Esophagus muscularis mucosa (tissue), 4 donors: ENCODE results near the gene PTPRN2. TPM values are rescaled to one million over a fixed set of nuclear protein-coding genes. Genes with fewer than 3 reads are reported as not detected.

ENCODE experiments used
- DNase-seq: peaks from one replicate; pipeline ENCODE4 v3.0.0-alpha.2; 2017; ENCODE audit errors: extremely low spot score
- H3K27ac ChIP-seq, 4 donors: fragments of 200-600 bp; sonication (generic); replicated peaks in 1 of 4; 1 replicate in 3 of 4; 2 replicates in 1 of 4; pipeline ENCODE4 v1.5.1; 2016 to 2019; ENCODE audit warnings: mild to moderate bottlenecking in 1 of 4
- H3K27me3 ChIP-seq, 4 donors: fragments of 200-600 bp; sonication (generic); one replicate each; pipeline versions ENCODE4 v1.5.1 to v1.6.0; 2016 to 2019
- H3K36me3 ChIP-seq, 4 donors: fragments of 200-600 bp; sonication (generic); one replicate each; pipeline ENCODE4 v1.5.1; 2016 to 2019
- H3K4me1 ChIP-seq, 4 donors: fragments of 200-600 bp; sonication (generic); one replicate each; pipeline ENCODE4 v1.5.1; 2016 to 2019
- H3K4me3 ChIP-seq, 4 donors: fragments of 200-600 bp; sonication (generic); 1 replicate in 2 of 4; 2 replicates in 2 of 4; pipeline ENCODE4 v1.5.1; 2016 to 2019; ENCODE audit warnings: mild to moderate bottlenecking in 4 of 4, moderate library complexity in 1 of 4
- H3K9me3 ChIP-seq, 4 donors: fragments of 200-600 bp; sonication (generic); 1 replicate in 3 of 4; 2 replicates in 1 of 4; pipeline ENCODE4 v1.5.1; 2016 to 2019
- EP300 ChIP-seq: sonication (generic); formaldehyde crosslinking; IDR thresholded peaks from one replicate; pipeline ENCODE4 v1.6.1; 2017; ENCODE audit warnings: antibody characterized with exemption
- POLR2A ChIP-seq: fragments of 450-650 bp; IDR thresholded peaks from one replicate; pipeline ENCODE4 v1.6.1; 2017; ENCODE audit warnings: antibody characterized with exemption, moderate library complexity, mild to moderate bottlenecking, low read depth
- POLR2AphosphoS5 ChIP-seq, 2 donors: sonication (generic); formaldehyde crosslinking; IDR thresholded peaks; one replicate each; pipeline ENCODE4 v1.6.1; 2017; ENCODE audit warnings: antibody characterized with exemption in 2 of 2
- WGBS: methylation state at CpG from one replicate; pipeline ENCODE4 v1.1.5; 2018; 5-methylcytosine and 5-hydroxymethylcytosine counted together
- intact Hi-C: fragments of 100-400 bp; cut with DNase I; formaldehyde crosslinking; loops from one replicate; pipeline ENCODE4 v1.15.1; 2023
- total RNA-seq, 4 donors: library from RNA; depleted of rRNA; stranded (reverse); fragments of >200 nt; gene quantifications; one replicate each; pipeline versions ENCODE4 v1.1.0 to v1.2.1, GENCODE V29; 2016
- TF ChIP-seq, protein P1 (sequence below), 3 experiments: fragments of 200-600 bp in 2 of 3; fragments of 450-650 bp in 1 of 3; sonication (generic) in 2 of 3; IDR thresholded peaks; one replicate each; pipeline ENCODE4 v1.5.1; 2017 to 2019; ENCODE audit warnings: antibody characterized with exemption in 3 of 3, mild to moderate bottlenecking in 2 of 3, moderate library complexity in 1 of 3

Gene PTPRN2
- total RNA-seq, 4 donors from 2014 or later, result 2.1 to 3.1 (median 3.1) TPM

DNA sequence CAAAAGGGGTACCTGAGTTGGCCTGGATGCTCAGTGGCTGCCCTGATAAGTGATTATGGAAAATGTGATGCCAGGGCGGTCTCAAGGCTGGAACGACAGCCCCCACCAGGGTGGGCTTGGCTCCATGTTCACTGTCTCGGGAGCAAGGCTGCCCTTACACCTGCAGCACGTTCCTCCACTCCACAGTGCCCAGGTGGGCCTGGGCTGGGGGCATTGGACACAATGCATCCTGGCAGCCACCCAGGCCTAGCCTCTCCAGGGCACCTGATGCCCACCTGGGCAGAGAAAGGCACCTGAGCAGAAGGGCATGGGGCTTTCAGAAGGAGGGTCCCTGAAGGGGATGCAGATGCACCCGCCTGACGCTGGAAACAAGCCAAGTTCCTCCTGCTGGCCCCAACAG, 702.5 kb downstream of the PTPRN2 start:
- intact Hi-C loops, result loop anchor here (10.0 kb wide), 1 partner anchor 450 kb away; no protein-coding TSS in a partner anchor
- 78% methylated on average over 6 of the region's 6 CpGs for WGBS
- H3K9me3 ChIP-seq, result no peaks in the 10 kb centered on the region
- no peaks in the 10 kb centered on the region for H3K4me1 ChIP-seq
- no peak overlapping the region for H3K4me3 ChIP-seq
- TF ChIP-seq POLR2AphosphoS5 (IDR thresholded peaks at IDR 0.05) (no peak), POLR2A (no peak), EP300 (no peak)
- TF ChIP-seq, protein P1, sequence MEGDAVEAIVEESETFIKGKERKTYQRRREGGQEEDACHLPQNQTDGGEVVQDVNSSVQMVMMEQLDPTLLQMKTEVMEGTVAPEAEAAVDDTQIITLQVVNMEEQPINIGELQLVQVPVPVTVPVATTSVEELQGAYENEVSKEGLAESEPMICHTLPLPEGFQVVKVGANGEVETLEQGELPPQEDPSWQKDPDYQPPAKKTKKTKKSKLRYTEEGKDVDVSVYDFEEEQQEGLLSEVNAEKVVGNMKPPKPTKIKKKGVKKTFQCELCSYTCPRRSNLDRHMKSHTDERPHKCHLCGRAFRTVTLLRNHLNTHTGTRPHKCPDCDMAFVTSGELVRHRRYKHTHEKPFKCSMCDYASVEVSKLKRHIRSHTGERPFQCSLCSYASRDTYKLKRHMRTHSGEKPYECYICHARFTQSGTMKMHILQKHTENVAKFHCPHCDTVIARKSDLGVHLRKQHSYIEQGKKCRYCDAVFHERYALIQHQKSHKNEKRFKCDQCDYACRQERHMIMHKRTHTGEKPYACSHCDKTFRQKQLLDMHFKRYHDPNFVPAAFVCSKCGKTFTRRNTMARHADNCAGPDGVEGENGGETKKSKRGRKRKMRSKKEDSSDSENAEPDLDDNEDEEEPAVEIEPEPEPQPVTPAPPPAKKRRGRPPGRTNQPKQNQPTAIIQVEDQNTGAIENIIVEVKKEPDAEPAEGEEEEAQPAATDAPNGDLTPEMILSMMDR (IDR thresholded peaks at IDR 0.05), result no peak
- no peaks in the 10 kb centered on the region for H3K27me3 ChIP-seq
- DNase-seq, result no peak
- no peaks in the 10 kb centered on the region for H3K36me3 ChIP-seq
- no peak overlapping the region for H3K27ac ChIP-seq

- no peaks in the 10 kb centered on the region for H3K27me3 ChIP-seq
- H3K4me1 ChIP-seq, result no peaks in the 10 kb centered on the region
- H3K9me3 ChIP-seq, result no peaks in the 10 kb centered on the region
- intact Hi-C loops, result loop anchor here (10.0 kb wide), 1 partner anchor 450 kb away; no protein-coding TSS in a partner anchor
- DNase-seq, result no peak
- WGBS, result 84% methylated on average over 9 of the region's 9 CpGs
- TF ChIP-seq EP300 (no peak), POLR2A (no peak), POLR2AphosphoS5 (IDR thresholded peaks at IDR 0.05) (no peak)
- TF ChIP-seq, protein P1 (IDR thresholded peaks at IDR 0.05), result no peak
- H3K27ac ChIP-seq, result no peak overlapping the region
- H3K4me3 ChIP-seq, result no peak overlapping the region
- H3K36me3 ChIP-seq, result no peaks in the 10 kb centered on the region
Measured at GRCh38 chr7:157884461-157885062, 703.1 kb downstream of the PTPRN2 start.

- H3K27me3 ChIP-seq, result peaks cover 0 to 13% (median 0%) of the 10 kb centered on the region in 4 donors
- no peaks in the 10 kb centered on the region for H3K4me1 ChIP-seq
- H3K9me3 ChIP-seq, result no peaks in the 10 kb centered on the region
- TF ChIP-seq POLR2AphosphoS5 (IDR thresholded peaks at IDR 0.05) (no peak), EP300 (no peak), POLR2A (no peak)
- TF ChIP-seq, protein P1 (IDR thresholded peaks at IDR 0.05), result no peak
- intact Hi-C loops, result loop anchor here (10.0 kb wide), 1 partner anchor 446 kb away; no protein-coding TSS in a partner anchor
- H3K4me3 ChIP-seq, result no peak overlapping the region
- no peaks in the 10 kb centered on the region for H3K36me3 ChIP-seq
- DNase-seq, result no peak
- 80% methylated on average over 7 of the region's 8 CpGs for WGBS
- H3K27ac ChIP-seq, result no peak overlapping the region
Measured at GRCh38 chr7:157881048-157881771, 706.4 kb downstream of the PTPRN2 start.

GRCh38 chr7:157879391-157879790, 708.2 kb downstream of the PTPRN2 start:
- no peaks in the 10 kb centered on the region for H3K9me3 ChIP-seq
- DNase-seq, result no peak
- H3K4me3 ChIP-seq, result no peak overlapping the region
- no peak overlapping the region for H3K27ac ChIP-seq
- no peak for TF ChIP-seq EP300
- TF ChIP-seq, protein P1 (IDR thresholded peaks at IDR 0.05), result no peak
- TF ChIP-seq POLR2AphosphoS5 (IDR thresholded peaks at IDR 0.05), result no peak
- no peak for TF ChIP-seq POLR2A
- intact Hi-C loops, result no loop called here
- no peaks in the 10 kb centered on the region for H3K36me3 ChIP-seq
- peaks cover 0 to 29% (median 3%) of the 10 kb centered on the region in 4 donors for H3K27me3 ChIP-seq
- WGBS, result 80% methylated on average over 10 of the region's 10 CpGs
- peaks cover 5 to 8% (median 6%) of the 10 kb centered on the region in 4 donors for H3K4me1 ChIP-seq
